ENCODE results near the gene PRB2.

GRCh38 chr12:11344500-11344899 is 50.9 kb downstream of the PRB2 start:
- TF ChIP-seq POLR2A (IDR thresholded peaks at IDR 0.05; ENCODE audit: low read depth, low read length) (no peak), CTCF (conservative IDR thresholded peaks at IDR 0.05; ENCODE audit: low read depth, low read length) (no peak), ELK1 (IDR thresholded peaks at IDR 0.05; ENCODE audit: borderline replicate concordance, low read depth, low read length) (no peak), RFX5 (IDR thresholded peaks at IDR 0.05; ENCODE audit: low read depth, low read length) (no peak), RAD21 (IDR thresholded peaks at IDR 0.05; ENCODE audit: low read length) (no peak), CEBPB (IDR thresholded peaks at IDR 0.05; ENCODE audit: low read depth, low read length) (no peak), FOS (IDR thresholded peaks at IDR 0.05; ENCODE audit: low read depth, low read length) (no peak), MAFK (IDR thresholded peaks at IDR 0.05; ENCODE audit: low read depth, low read length) (no peak), RCOR1 (IDR thresholded peaks at IDR 0.05; ENCODE audit: insufficient replicate concordance, low read length) (no peak), CHD1 (IDR thresholded peaks at IDR 0.05; ENCODE audit: low read depth, low read length) (no peak), MAZ (IDR thresholded peaks at IDR 0.05; ENCODE audit: borderline replicate concordance, low read depth, low read length) (no peak), BHLHE40 (IDR thresholded peaks at IDR 0.05; ENCODE audit: low read depth, low read length) (no peak), SMC3 (IDR thresholded peaks at IDR 0.05; ENCODE audit: low read depth, low read length) (no peak)
- TF ChIP-seq, protein P1, sequence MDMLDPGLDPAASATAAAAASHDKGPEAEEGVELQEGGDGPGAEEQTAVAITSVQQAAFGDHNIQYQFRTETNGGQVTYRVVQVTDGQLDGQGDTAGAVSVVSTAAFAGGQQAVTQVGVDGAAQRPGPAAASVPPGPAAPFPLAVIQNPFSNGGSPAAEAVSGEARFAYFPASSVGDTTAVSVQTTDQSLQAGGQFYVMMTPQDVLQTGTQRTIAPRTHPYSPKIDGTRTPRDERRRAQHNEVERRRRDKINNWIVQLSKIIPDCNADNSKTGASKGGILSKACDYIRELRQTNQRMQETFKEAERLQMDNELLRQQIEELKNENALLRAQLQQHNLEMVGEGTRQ (IDR thresholded peaks at IDR 0.05; ENCODE audit: low read depth, low read length), result no peak
